UCSD-AML1 (cell line): ENCODE measurements around the gene MPP1.
"Not testable (repeated sequence)": the region's sequence is repeated elsewhere in the genome, so short reads cannot be mapped to it uniquely, and the experiment has no call there.

Experiments used
- DNase-seq: peaks from one replicate; lab custom pipeline; 2025; ENCODE audit not compliant: unreplicated experiment; lab: John Stamatoyannopoulos, UW

Gene MPP1

DNA sequence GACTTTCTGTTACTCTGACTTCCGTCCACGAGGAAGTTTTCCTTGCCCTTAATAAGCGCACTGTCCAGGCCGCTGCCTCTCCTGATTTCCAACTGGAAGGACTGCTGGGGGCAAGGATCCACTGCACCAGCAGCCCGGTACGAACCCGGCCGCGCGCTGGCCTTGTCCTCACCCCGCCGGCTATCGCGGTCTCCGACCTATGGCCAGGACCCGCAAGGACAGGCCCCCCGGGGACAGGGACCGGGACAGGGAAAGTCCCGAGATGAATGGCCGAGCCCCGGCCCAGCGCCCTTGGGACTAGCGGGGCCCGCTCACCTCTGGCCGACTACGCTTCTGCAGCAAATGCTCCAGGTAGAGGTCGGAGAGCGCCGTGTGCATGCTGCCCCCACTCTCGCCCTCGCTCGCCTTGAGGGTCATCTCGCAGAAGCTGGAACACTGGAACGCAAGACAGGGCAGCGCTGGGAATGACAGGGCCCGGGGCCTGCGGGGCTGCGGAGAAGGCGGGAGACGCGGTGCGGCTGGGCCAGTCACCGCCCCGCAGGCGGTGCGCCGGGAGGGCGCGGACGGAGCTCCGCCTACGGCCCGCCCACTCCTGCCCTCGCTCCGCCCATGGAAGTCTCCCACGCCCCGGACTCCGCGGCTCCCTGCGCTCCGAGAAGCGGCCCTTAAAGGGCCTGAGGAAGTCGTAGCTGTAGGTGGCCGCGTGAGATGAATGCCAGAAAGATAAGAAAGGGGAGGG, at the start of gene MPP1:
Gene MPP1 (minus strand): TSS at position 529 of the 739 bp plus-strand sequence. CDS start 112 bp downstream, at position 417.
- DNase-seq = peak; percentile 84

DNA sequence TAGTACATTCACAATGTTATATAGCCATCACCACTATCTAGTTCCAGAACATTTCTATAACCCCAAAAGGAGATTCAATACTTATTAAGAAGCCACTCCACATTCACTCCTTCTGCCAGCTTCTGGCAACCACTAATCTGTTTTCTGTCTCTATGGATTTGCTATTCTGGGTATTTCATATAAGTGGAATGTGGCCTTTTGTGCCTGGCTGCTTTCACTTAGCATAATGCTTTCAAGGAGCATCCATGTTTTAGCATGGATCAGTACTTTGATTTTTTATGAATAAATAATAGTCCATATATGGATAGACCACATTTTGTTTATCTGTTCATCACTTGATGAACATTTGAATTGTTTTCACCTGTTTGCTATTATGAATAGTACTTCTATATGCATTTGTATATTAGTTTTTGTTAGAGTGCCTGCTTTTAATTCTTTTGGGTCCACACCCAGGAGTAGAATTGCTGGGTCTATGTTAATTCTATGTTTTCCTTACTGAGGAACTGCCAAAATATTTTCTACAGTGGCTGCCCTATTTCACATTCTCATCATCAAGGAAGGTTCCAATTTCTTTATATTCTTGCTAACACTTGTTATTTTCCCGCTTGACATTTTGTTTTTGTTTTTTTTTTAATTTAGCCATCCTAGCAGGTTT, 45.8 kb upstream of the MPP1 start:
- no peak for DNase-seq

DNA sequence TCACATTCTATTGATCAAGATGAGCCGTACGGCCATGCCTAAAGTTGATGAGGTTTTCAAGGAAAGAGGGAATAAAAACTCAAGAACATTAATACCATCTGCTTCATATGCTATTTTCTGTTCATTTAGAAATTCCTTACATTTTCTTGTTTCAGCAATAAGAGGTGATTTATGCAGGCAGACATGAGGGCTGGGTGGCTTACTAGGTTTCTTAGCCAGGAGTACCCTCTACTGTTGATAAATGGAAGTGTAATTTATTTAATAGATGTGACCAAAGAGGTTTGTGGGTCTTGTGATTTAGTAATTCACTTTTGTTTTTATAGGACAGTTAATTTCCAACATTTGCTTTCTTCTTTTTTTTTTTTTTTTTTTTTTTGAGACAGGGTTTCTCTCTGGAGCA, 35.6 kb upstream of the MPP1 start:
- DNase-seq = no peak

DNA sequence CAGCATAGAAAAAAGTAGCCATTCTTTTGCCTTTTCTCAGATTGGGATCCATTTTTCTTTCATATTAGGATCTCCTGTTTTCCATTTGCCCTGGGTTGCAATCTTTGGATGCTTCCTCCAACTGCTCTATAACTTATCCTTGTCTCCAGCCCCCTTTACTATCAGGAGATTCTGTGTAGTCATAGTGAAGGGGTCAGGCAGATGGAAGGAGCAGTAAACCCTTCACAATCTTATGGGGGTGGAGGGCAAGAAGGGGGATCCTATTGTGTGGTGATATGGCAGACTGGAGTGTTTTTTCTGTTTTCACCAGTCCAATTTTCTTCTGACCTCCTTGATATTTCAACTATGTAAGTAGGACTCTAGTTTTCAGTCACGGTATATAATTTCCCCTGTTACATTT, 30.9 kb upstream of the MPP1 start:
- no peak for DNase-seq

DNA sequence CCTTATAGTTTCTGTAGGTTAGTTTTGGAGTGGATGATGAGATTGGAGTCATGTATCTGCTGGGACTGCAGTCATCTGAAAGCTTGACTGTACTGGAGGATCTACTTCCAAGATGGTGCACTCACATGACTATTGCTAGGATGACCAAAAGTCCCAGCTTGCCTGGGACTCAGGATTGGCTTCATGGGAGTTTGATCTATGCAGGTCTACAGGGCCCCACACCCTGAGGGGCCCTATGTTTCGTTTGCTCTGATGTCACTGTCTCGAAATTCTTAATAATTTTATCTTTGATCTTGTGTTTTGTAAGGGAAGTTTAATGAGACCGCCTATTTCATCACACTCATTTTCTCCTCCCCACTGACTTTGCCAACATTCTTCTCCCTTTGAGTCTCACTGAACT, 29.3 kb upstream of the MPP1 start, which contains the start of gene SMIM9:
Gene SMIM9 (minus strand): TSS at position 101 of the 400 bp plus-strand sequence. CDS start 3,806 bp downstream, outside the sequence.
- no peak for DNase-seq

DNA sequence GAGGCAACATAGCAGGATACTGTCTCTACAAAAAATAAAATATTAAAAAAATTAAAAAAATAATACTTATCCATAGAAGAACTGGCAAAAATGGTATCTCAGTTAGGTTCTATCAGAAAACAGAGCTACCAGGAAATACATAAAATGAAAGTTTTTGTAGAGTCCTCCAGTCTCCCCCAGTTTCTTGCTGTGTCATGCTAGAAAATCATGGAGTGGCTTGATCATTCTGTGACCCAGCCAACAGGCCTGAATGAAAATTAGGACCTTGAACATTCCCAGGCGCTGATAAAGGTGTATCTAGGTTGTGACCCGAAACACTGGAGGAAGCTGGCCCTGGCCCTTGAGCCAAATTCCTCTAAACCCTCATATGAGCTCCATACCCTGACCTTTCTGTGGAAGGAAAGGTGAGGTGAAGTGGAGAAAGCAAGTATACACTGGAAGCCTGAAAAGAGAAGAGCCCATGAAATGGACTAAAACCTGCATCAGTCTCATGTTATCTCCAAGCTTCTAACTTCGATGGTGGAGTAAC, 28.5 kb upstream of the MPP1 start:
- DNase-seq = no peak

DNA sequence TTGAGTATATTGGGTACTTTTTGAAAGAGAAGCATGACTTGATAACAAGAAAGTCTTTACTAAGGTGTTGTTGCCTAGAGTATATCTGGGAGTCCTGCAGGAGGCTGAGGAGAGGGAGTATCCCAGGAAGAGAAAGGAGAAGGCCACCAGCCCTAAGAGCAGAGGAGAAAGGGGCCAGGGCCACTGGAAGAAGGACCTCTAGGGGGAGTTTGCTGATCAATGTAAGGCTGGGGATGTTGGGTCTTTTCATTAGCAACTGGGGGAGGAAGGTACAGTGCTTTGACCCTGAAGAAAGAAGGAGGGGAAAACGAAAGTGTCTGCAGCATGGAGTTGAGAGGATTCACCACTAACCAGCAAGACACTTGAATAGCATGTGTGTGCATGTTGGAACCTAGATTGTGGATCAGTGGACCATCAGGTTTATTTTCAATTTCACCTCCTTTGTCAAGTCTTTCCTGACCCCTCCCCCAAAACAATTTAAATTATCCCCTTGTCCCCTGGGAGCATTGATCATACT, 24.7 kb upstream of the MPP1 start:
- no peak for DNase-seq

DNA sequence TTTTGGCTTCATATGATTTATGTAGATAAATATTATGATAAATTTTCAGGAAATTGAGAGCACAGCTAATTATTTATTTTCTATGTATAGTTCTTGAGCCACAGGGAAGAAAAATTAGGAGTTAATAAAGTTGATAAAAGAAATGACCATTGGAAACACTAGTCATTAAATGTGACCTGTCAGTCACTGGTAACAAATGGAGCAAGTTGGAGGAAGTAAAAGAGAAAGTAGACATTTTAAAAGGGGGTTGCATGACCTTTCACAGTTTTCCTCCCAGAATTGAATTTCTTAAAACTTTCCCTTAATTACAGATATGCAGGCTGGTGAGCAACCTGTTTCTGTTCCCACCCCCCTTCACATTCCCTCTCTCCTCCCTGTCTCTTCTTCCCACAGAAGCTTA, 23.8 kb upstream of the MPP1 start:
- no peak for DNase-seq

DNA sequence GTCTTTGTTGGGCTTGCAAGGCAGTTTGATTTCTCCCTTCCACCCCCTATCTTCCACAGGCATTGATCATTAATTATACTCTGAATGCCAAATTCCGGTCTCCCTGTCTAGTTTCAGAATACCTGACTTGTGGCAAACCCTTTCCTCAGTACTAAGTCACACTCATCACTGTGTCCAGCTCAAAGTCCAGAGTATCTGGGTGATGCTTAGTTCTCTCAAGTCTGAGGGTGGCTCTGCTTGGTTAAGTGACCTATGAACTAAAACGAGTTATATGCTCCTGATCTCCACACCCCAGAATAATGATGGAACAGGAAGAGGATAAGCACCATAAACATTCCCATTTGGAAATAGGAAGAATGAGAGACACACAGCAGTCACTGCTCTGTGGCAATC, 22.7 kb upstream of the MPP1 start:
- DNase-seq = no peak

DNA sequence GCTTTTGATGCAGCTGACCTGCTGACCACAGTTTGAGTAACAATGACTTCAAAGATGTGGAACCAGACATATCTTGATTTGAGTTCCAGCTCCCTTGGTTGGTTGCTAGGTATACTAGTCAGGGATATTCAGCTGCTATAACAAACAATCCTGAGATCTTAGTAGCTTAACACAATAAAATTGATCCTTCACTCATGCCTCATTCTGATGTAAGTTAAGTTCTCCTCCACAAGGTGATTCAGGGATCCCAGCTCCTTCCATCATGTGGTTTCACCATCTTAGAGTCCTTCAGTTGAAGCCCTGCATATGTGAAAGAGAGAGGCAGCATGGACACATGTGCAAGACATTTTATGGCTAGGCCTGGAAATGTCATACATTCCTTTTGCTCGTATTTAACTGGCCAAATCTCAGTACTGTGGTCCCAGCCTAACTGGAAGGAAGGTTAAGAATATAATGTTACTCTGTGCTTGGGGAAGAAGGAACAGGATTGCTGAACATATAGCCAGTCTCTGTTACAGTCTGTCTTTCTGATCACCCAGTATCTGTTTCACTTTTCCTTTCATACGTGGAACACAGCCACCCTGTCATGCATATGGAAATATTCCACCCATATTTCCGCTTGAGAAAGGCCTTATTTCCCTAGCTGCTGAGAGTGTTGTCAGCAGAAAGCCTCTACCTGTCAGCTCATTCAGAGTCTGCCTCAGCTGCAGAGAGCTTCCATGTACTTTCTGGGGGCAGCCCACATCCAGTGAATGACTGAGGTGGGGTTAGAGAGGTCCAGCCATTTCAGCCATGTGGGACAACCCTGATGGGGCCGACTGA, 22.1 kb upstream of the MPP1 start:
- no peak for DNase-seq

DNA sequence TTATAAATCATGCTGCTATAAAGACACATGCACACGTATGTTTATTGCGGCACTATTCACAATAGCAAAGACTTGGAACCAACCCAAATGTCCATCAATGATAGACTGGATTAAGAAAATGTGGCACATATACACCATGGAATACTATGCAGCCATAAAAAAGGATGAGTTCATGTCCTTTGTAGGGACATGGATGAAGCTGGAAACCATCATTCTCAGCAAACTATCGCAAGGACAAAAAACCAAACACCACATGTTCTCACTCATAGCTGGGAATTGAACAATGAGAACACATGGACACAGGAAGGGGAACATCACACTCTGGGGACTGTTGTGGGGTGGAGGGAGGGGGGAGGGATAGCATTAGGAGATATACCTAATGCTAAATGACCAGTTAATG, 20.3 kb upstream of the MPP1 start:
- not testable (repeated sequence) for DNase-seq

DNA sequence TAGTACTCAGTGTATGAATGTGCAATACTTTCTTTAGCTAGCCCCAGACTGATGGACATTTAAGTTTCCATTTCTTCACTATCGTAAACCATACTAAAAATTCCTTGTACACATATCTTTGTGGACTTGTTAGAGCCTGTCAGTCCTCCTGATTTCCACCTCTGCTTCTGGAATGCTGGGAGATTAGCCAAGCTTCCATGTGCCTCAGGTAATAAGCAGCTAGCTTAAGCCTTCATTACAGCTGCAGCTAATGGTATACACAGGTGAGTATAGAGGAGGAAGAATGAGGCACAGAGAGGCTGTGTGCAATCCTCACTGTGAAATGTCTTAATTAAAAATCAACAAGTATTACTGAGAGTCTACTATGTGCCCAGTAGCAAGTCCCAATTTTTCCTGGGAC, 19.4 kb upstream of the MPP1 start:
- DNase-seq = no peak

DNA sequence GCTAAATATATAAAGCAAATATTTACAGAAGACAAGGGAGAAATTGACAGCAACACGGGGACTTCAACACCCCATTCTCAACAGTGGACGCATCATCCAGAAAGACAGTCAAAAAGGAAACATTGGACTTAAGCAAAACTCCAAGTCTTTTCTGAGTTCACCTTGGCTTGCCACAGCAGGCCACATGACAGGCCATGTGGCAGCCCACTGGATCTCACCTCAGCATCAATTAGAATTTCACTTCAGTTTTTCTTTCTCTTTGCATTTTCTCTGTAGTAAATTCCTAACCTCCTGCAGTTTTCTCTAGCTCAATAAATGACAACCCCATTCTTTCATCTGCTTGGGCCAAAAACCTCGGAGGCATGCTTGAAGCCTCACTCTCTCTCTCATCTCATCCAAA, 16.7 kb upstream of the MPP1 start:
- DNase-seq = no peak

DNA sequence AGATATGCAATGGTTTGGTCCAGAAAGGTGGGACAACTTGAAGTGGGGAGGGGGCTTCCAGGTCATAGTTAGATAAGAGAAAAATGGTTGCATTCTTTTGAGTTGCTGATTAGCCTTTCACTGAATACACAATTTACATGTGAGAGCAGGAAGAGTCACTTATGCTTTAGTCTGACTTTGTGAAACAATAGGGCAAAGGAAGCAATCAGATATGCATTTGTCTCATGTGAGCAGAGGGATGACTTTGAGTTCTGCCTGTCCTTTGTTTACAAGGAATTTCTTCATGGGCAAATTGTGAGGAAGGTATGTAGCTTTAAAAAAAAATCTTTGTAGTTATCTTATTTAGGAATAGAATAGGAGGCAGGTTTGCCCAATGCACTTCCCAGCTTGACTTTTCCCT, 16.2 kb upstream of the MPP1 start:
- DNase-seq = no peak

DNA sequence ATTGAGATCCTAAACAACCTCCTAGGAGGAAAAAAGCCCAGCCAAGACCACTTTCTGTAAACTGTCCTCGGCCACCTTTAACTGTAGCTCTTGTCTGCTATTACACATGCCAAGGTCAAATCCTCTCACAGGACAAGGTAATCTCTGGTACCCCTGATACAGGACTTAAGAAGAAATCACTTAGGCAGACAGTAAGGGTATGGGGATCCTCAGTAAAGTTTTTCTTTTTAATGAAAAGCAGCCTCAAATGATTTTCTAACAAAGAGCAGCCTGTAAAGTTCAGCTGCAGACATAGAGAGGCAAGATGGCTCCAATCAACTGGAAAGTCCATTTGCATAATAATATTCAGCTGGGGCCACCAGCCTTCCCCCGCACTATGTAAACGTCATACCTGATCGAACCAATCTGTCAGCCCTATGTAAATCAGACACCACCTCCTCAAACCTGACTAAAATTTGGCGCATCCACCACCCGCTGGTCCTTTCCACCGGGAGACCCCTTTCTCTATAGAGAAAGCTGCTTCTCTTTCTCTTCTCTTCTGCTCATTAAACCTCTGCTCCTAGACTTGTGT, 14.6 kb upstream of the MPP1 start:
- DNase-seq = no peak

DNA sequence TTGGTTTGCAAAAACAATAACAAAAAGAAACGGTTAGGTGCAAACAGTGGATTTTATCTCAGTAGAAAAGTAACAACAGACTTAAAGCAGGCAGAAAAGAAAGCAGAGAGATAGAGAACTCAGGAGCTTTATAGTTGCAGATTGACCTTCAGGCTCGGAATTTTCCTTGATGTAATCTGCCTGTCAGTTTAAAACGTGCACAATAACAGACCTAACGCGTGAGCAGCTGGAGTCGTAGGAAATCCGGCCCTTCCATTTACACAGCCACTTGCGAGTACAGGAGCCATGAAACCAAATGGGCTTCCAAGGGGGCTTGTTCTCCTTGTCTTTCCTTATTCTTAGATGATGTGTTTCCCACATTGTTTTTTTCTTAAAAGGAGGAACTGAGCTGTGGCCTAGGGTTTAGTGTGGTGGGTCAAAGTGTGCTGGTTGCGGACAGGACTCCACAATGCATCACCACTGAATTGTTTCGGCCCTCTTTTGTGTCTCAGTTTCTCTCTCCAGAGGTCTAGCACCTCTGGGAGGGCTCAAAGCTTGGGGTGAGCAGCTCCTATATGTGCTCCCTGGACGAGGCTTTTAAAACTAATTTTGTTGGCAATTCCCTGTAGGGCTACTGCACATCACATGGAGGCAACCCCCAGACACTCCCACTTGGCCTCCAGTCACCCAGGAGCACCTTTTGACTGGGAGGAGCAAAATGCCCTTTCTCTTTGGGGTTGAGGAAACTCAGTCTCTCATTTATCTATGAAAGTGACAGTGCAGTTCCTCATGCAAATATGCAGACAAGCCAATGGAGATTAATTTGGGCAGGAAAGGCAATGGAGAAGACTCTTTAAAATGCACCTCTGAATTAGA, 13.9 kb upstream of the MPP1 start:
- DNase-seq = no peak

DNA sequence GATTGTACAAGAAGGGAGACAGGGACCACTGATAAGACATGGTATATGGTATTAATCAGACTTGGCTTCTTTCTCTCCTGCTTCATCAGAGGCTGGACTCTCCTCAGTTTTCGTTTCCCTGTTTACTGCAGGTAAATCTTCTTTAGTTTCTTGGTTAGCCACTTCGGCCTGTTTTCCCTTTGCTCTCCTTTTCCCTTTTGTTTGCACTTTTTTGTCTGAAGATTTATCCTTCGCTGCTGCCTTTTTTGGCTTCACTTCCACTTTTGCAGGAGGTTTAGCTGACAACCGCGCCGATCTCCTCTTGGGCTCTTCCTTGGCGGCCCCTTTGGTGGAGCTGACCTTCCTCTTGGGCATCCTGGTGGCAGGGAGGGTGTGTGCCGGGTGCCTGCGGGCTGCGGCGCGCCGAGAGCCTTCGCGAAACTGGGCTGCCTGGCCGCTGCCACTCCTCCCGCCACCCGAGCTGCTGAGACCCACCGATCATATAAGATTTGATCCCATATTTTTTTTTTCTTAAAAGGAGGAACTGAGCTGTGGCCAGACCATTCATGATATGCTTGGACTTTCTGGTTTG, 11.8 kb upstream of the MPP1 start:
- not testable (repeated sequence) for DNase-seq

DNA sequence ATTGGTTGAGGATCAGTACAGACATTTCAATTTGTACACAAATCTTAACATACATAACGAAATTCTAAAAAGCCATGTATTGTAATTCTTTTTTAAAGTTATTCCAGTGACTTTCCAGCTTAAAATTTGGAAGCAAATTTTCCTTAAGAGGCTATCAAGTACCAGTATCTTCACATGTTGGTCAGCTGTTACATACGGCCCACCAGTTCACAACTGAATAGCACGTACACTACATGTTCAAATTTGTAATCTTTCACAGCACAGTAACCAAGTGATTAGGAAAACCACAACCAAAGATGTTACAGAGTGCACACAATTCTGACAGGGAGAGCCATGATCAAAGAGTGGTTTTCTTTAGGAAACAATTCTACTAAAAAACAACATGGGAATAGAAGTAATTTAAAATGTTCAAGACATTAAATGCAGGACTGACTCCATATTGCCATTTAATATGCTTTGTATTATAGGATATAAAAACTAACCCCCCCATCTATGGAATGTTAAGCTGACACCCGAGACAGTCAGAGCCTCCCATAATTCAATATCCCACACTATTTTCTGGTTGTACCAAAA, 11.1 kb upstream of the MPP1 start:
- not testable (repeated sequence) for DNase-seq

DNA sequence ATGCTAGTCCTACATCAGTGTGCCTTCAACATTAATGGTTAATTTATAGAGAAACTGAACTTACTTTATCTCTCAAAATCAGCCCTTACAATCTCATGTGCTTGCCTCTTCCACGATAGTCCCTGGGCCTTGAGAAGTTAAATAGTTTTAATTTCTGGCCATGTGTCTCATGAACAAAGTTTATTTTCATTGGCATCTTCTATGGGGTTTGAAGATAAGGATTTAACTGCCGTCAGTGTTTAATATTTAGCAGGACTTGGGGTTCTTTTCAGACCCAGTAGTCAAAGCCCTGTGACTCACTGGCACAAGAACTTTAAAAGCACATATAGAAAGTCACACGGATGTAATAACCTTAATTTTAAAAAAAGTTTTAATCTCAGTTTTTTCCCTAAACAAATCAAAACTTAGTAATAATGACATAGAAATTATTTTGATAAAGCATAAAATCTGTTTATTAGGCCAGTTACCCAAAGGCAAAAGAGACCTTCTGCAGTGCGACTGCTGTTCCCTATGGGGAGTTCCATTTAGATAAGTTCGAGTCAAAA, 10.1 kb upstream of the MPP1 start:
- DNase-seq = no peak
